ENCODE results near the gene FAM13B.
A peak's percentile ranks its signal among the peaks of the same experiment; 100 is the strongest.

FAM13B gene

GRCh38 chr5:137914758-137915157, 118.1 kb downstream of the FAM13B start:
- intact Hi-C loops (cut with DNase I): no loop called here

GRCh38 chr5:137902408-137903133, 130.3 kb downstream of the FAM13B start:
- intact Hi-C loops (cut with DNase I): no loop called here
- DNase-seq: no peak

More at GRCh38 chr5:137914758-137915157, 118.1 kb downstream of the FAM13B start:
- no peak for DNase-seq

- no peak for DNase-seq
- intact Hi-C loops (cut with DNase I): no loop called here
Measured at GRCh38 chr5:137901011-137901817, 131.7 kb downstream of the FAM13B start.

- intact Hi-C loops (cut with DNase I): no loop called here
- DNase-seq: no peak
Measured at GRCh38 chr5:137899493-137899892, 133.4 kb downstream of the FAM13B start.

GRCh38 chr5:137896560-137896959, 136.3 kb downstream of the FAM13B start:
- DNase-seq: no peak
- intact Hi-C loops (cut with DNase I): no loop called here

- no peak for DNase-seq
- intact Hi-C loops (cut with DNase I): no loop called here
Measured at GRCh38 chr5:137894586-137894985, 138.3 kb downstream of the FAM13B start.

GRCh38 chr5:137891849-137892248, 141.0 kb downstream of the FAM13B start:
- DNase-seq: no peak
- intact Hi-C loops (cut with DNase I): no loop called here

GRCh38 chr5:137890845-137891244, 142.0 kb downstream of the FAM13B start:
- no peak for DNase-seq
- intact Hi-C loops (cut with DNase I): no loop called here

- DNase-seq: peak; percentile 64 to 98 (median 82)
- intact Hi-C loops (cut with DNase I): loop anchor here (10.0 kb wide), 1 partner anchor 134 kb away; the partner anchor contains the start of gene HNRNPA0
Measured at GRCh38 chr5:137888863-137889759, 143.8 kb downstream of the FAM13B start, which contains the start of gene PKD2L2. PKD2L2 (plus strand) TSS chr5:137889457; CDS start chr5:137889492, 35 bp downstream.

GRCh38 chr5:137888466-137888862, 144.4 kb downstream of the FAM13B start:
- DNase-seq: no peak
- intact Hi-C loops (cut with DNase I): loop anchor here (10.0 kb wide), 1 partner anchor 134 kb away; the partner anchor contains the start of gene HNRNPA0
